ENCODE data around the gene SHKBP1.
"Not testable (repeated sequence)": the region's sequence is repeated elsewhere in the genome, so short reads cannot be mapped to it uniquely, and the experiment has no call there.

The SHKBP1 gene

DNA sequence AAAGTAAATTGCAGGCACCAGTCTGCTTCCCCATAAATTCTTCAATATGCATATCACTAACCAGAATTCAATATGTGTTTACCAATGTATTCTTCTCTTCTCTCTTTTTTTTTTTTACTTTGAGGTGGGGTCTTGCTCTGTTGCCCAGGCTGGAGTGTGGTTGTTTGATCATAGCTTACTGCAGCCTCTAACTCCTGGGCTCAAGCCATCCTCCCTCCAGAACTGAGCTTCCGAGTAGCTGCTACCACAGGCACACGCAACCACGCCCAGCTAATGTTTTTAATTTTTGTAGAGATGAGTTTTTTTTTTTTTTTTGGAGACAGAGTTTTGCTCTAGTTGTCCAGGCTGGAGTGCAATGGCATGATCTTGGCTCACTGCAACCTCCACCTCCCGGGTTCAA, 41.3 kb downstream of the SHKBP1 start:
- no peak for DNase-seq (ENCODE audit: low read depth)

DNA sequence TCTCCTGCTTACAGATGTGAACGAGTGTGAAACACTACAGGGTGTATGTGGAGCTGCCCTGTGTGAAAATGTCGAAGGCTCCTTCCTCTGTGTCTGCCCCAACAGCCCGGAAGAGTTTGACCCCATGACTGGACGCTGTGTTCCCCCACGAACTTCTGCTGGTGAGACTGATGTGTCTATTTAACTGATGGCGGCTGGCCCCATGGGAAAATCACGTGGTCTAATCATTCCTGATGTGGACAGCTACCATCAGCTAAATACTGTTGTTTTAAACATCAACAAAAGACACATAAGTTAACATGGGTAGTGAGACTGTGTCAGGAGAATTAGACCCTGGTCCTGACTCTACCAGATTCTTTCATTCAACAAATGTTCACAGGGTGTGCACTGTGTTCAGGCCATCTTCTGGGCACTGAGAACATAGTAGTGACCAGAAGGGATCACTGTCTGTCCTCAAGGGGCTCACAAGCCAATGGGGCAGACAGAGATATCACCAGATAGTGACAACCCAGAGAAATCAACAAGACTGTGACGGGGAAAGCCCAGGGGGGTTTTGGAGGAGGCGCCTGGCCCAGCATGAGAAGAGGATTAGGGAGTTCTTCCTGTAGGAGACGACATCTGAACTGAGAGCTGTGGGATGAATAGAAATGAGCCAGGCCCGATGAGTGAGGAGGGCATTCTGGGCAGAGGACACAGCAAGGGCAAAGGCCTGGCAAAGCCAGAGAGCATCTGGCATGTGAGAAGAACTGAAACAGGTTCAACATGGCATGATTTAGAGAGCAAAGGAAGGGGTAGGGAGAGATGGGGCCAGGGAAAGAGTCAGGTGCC, 42.9 kb downstream of the SHKBP1 start:
- no peak for DNase-seq (ENCODE audit: low read depth)

DNA sequence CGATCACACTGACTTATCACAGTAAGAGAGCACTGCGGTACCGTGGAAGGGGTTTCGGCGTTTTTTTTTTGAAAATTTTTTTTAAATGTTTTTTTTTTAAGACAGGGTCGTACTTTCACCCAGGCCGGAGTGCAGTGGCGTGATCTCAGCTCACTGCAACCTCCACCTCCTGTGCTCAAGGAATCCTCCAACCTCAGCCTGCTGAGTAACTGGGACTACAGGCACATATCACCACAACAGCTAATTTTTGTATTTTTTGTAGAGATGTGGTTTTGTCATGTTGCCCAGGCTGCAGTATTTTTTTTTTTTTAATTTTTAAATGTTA, 43.5 kb downstream of the SHKBP1 start:
- no peak for DNase-seq (ENCODE audit: low read depth)

DNA sequence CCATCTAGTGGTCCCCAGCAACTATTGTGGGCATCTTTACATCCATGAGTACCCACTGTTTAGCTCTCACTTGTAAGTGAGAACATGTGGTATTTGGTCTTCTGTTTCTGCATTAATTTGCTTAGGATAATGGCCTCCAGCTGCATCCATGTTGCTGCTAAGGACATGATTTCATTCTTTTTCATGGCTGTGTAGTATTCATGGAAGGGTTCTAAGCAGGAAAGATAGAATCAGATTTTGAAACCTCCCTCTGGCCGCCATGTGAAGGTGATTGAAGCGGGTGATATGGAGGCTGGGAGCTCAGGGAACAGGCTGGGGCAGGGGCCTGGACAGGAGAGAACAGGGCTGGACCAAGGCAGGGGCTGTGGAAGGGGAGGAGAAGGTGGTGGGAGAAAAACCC, 44.6 kb downstream of the SHKBP1 start:
- no peak for DNase-seq (ENCODE audit: low read depth)

DNA sequence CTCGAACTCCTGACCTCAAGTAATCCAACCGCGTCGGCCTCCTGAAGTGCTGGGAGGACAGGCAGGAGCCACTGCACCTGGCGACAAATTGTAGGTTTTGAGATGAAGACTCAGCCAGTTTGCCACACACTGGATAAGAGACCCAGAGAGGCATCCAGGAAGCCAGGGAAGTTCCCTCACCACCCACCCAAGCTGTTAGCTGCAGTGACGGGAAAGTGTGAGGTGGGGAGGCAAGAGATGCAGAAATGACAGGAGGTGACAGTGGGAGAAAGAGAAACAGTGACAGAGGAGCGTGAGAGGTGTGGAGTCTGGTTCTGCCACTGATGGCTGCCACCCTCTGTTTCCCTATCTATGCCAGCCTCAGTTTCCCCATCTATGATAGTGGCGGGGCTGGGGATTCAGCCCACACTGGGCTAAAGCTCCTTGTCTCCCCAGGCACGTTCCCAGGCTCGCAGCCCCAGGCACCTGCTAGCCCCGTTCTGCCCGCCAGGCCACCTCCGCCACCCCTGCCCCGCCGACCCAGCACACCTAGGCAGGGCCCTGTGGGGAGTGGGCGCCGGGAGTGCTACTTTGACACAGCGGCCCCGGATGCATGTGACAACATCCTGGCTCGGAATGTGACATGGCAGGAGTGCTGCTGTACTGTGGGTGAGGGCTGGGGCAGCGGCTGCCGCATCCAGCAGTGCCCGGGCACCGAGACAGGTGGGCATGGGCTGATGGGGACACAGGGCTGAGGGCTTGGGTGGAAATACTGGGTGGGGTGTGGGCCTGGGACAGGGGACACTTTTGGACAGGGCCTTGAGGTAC, 45.5 kb downstream of the SHKBP1 start:
- DNase-seq (ENCODE audit: low read depth): no peak

DNA sequence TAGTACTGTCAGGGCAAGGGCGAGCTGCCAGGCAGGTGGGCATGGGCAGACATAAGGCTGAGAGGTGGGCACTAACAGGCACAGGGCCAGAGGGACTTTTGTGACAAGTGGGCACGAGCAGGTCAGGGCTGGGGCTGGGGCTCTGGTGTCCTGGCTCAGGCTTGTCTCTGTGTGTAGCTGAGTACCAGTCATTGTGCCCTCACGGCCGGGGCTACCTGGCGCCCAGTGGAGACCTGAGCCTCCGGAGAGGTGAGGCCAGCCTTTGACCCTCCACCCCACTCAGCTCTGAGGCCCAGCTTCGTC, 46.1 kb downstream of the SHKBP1 start:
- DNase-seq (ENCODE audit: low read depth): no peak

DNA sequence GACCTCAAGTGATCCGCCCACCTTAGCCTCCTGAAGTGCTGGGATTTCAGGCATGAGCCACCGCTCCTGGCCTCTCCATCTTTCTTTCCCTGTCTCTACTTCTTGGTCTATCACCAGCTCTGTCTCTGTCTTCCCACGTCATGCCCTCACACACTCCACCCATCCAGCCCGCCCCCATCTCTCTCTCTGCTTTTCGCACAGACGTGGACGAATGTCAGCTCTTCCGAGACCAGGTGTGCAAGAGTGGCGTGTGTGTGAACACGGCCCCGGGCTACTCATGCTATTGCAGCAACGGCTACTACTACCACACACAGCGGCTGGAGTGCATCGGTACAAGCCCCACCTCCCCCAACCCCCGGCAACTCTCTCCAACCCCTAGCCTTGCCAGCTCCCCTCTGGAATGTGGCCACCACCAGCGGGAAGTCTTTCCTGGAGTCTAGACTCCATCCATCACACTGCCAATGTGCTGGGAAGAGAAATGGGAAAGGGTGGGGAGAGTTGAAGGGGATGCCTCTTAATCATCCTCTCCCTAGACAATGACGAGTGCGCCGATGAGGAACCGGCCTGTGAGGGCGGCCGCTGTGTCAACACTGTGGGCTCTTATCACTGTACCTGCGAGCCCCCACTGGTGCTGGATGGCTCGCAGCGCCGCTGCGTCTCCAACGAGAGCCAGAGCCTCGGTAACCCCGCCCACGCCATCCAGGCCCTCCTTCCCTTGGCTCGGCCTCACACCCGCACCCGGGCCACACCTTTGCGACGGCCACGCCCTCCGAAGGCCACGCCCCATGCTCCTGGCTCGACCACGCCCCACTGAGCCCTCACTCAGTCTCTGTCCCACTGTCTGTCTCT, 47.0 kb downstream of the SHKBP1 start:
- no peak for DNase-seq (ENCODE audit: low read depth)

DNA sequence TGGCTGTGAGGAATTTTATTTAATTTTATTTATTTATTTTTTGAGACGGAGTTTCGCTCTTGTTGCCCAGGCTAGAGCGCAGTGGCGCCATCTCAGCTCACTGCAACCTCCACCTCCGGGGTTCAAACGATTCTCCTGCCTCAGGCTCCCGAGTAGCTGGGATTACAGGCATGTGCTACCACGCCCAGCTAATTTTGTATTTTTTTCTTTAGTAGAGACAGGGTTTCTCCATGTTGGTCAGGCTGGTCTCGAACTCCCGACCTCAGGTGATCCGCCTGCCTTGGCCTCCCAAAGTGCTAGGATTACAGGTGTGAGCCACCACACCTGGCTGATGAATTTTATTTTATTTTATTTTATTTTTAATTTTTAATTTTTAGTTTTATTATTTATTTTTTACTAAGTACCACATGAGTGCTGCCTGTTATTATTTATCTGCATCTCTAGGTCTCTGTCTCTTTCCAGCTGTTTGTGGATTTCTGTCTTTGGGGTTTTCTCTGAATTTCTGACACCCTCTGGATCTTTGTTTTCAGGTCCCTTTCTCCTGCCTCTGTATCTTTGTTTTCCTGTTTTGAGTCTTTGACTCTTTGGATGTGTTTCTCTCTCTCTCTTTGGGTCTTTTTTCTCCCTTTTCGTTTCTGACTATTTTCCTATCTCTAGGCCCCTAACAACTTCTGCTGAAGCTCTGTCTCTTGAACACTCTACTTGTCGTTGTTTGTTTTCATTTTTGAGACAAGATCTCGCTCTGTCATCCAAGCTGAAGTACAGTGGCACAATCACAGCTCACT, 47.9 kb downstream of the SHKBP1 start:
- DNase-seq (ENCODE audit: low read depth): not testable (repeated sequence)

DNA sequence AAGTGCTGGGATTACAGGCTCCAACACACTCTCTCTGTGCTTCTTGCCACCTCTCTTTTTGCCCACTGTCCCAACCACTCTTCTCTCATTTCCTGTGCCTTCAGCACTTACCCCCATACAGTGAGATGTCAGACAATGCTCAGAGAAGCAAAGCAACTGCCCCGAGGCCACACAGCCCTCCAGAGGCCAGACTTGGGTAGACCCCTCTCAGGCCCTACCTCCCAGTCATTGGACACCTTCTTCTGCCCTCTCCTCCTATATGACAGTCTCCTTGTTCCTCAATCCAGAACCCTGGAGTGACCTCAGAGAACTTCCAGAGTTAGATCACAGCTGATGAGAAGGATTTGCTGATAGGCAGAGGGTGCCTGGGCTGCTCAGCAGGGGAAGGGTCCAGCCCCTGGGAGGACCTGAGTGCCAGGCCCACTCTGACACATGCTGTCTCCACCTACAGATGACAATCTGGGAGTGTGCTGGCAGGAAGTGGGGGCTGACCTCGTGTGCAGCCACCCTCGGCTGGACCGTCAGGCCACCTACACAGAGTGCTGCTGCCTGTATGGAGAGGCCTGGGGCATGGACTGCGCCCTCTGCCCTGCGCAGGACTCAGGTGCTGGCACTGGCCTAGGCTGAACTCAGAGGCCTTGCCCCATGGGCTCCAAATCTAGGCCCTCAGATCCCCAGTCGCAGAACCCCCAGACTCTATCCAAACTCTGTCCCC, 48.9 kb downstream of the SHKBP1 start:
- no peak for DNase-seq (ENCODE audit: low read depth)

DNA sequence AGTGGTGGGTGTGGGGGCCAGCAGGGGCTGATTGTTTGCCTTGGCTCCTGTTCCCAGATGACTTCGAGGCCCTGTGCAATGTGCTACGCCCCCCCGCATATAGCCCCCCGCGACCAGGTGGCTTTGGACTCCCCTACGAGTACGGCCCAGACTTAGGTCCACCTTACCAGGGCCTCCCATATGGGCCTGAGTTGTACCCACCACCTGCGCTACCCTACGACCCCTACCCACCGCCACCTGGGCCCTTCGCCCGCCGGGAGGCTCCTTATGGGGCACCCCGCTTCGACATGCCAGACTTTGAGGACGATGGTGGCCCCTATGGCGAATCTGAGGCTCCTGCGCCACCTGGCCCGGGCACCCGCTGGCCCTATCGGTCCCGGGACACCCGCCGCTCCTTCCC, 50.2 kb downstream of the SHKBP1 start:
- DNase-seq (ENCODE audit: low read depth): no peak

DNA sequence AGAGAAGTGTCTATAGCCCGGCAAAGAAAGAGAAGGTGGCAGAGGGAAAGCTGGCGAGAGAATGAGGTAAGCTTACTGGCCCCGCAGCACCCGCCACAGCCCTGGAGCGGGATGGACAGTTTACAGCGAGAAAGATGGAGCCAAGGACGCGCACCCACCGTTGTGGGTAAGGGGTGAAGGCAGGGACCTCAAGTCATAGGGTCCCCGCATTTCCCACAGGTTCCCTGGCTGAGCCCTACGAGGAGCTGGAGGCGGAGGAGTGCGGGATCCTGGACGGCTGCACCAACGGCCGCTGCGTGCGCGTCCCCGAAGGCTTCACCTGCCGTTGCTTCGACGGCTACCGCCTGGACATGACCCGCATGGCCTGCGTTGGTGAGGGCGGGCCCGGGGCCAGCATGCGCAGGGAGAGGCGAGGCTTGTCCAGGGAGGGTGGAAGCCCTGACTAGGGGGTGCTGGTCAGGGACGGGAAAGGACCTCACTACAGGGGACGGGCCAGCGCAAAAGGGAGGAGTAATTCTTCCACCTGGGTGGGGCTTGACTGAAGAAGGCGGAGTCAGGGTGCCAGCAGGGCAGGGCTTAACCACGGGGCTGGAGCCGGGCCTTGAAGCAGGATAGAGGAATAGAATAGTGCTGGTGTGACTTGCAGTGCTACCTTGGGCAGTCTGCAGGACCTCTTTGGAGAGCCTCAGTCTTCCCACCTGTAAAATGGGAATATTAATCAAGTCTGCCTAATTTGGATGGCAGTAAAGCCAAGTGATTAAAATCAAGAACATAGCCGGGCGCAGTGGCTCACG, 51.0 kb downstream of the SHKBP1 start:
- DNase-seq (ENCODE audit: low read depth): no peak

DNA sequence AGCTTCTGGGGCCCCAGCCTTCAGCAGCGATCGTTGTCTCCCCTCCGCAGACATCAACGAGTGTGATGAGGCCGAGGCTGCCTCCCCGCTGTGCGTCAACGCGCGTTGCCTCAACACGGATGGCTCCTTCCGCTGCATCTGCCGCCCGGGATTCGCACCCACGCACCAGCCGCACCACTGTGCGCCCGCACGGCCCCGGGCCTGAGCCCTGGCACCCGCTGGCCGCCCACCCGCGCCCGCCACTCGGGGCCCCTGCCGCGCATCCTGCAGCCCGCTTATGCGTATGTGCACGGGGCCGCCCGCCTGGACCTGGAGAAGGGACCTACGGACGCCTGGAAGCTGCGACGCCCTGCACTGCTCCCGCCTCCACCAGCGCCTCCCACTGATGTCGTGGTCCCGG, 52.7 kb downstream of the SHKBP1 start:
- no peak for DNase-seq (ENCODE audit: low read depth)

DNA sequence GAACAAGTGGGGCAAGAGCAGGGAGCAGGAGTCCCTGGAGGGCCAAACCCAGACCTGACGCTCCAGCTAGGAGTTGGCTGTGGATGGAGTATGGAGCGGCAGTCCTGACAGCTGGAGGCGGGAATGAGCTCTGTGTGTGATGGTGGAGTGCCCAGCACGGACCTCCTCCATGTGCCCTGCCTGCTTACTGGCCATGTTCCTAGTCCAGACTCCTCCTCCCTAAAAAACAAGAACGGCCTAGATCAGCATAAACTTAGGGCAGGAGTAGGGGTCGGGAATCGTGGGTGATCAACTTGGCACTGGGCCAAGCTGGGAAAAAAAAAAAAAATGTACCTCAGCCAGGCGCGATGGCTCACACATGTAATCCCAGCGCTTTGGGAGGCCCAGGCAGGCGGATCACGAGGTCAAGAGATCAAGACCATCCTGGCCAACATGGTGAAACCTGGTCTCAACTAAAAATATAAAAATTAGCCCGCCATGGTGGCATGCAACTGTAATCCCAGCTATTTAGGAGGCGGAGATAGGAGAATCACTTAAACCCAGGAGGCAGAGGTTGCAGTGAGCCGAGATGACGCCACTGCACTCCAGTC, 54.0 kb downstream of the SHKBP1 start:
- DNase-seq (ENCODE audit: low read depth): no peak

DNA sequence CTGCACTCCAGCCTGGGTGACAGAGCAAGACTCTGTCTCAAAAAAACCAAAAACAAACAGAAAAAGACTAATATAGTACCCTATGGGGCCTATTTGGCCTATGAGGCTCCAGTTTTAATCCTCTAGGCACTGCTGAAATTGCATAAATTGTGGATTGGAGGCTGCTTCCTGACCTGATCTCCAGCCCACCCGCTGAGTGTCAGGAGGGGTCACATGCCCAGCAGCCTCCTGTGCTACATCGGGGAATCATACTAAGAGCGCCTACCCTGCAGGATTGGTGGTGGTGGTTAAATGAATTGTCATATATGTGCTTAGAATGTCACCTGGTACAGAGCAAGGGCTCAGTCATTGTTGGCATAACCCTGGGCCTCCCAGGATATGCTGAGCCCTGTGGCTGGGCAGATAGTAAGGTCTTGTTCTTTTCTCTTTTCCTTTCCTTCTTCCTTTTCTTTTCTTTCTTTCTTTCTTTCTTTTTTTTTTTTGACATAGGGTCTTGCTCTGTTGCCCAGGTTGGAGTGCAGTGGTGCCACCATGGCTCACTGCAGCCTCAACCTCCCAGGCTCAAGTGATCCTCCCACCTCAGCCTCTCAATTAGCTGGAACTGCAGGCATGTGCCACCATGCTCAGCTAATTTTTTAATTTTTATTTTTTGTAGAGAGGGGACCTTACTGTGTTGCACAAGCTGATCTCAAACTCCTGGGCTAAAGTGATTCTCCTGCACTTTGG, 55.8 kb downstream of the SHKBP1 start:
- no peak for DNase-seq (ENCODE audit: low read depth)

DNA sequence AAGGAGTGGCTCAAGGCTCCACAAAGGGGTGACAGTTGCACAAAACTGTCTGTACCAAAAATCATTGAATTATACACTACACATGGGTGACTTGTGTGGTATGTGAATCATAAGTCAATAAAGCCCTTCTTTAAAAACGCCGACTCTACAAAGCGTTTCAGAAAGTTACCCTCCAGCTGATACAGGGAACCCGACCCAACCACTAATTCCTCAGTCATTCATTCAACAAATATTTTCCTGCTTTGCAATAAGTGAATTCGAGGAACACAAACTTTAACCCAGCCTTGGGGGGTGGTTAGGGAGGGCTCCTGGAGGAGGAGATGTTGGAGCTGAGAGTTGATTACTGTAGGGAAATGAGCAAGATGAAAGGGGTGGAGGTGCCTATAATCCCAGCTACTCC, 56.5 kb downstream of the SHKBP1 start:
- DNase-seq (ENCODE audit: low read depth): no peak

DNA sequence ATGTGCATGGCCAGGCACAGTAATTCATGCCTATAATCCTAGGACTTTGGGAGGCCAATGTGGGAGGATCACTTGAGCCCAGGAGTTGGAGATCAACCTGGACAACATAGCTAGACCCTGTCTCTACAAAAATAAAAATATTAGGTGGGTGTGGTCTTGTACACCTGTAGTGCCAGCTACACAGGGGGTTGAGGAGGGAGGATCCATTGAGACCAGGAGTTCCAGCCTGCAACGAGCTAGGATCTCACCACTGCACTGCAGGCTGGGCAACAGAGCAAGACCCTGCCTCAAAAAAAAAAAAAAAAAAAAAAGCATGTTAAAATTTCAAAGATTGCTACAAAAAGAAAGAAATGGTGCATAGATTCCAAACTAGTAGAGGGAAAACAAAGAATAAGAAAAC, 61.7 kb downstream of the SHKBP1 start:
- DNase-seq (ENCODE audit: low read depth): no peak

DNA sequence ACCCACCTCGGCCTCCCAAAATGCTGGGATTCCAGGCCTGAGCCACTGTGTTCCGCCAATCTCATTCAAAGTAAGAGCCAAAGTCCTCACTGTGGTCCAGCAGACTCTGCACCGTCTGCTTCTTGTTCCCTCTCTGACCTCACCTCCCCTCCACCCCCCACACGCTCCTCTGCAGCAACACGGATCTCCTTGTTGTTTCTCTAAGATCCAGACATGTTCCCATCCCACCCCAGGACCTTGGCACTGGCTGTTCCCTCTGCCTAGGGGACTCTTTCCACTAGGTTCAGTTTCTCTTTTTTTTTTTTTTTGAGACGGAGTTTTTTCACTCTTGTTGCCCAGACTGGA, 62.9 kb downstream of the SHKBP1 start:
- no peak for DNase-seq (ENCODE audit: low read depth)

DNA sequence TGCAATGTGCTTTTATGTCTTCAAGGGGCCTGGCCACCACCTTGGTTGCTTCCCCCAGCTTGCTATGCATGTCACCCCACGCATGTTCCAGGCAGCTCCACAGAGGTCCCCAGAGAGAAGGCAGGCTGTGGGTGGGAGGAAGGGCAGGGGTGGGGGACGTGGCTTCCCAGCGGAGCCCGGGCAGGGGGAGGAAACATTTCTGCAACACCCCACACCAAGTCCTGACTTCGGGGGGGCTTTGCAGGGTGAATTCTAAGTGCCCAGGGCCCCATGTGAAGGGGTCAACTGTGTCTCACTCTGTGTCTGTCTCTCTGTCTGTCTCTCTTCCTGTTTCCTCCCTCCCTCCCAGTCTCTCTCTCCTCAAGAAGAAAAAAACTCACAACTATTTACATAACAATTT, 64.1 kb downstream of the SHKBP1 start:
- no peak for DNase-seq (ENCODE audit: low read depth)
